Hepatocyte (in vitro differentiated cells): ENCODE measurements around the gene CLEC12A.

ENCODE experiments used
- CTCF ChIP-seq: fragments of 200-600 bp; sonication (generic); IDR thresholded peaks from 2 replicates; pipeline ENCODE4 v1.5.1; 2016; ENCODE audit warnings: antibody characterized with exemption, mild to moderate bottlenecking; ENCODE audit not compliant: poor library complexity
- EZH2phosphoT487 ChIP-seq: fragments of 200-600 bp; sonication (generic); IDR thresholded peaks from one replicate; pipeline ENCODE4 v1.6.1; 2018; ENCODE audit warnings: antibody characterized with exemption, mild to moderate bottlenecking, low read depth, moderate library complexity; ENCODE audit not compliant: unreplicated experiment, severe bottlenecking

GRCh38 chr12:9933958-9934357 lies 37.3 kb upstream of the CLEC12A start:
- no peak for TF ChIP-seq CTCF
- no peak for TF ChIP-seq EZH2phosphoT487
